GM21528 (cell line): ENCODE measurements around the gene DIO3.

Source experiments
- ATAC-seq: cut with Tn5 transposase; IDR thresholded peaks from one replicate; pipeline ENCODE4 v1.9.1; 2021; ENCODE audit warnings: mild to moderate bottlenecking, moderate library complexity; ENCODE audit not compliant: unreplicated experiment, low FRiP score

DIO3 gene

DNA sequence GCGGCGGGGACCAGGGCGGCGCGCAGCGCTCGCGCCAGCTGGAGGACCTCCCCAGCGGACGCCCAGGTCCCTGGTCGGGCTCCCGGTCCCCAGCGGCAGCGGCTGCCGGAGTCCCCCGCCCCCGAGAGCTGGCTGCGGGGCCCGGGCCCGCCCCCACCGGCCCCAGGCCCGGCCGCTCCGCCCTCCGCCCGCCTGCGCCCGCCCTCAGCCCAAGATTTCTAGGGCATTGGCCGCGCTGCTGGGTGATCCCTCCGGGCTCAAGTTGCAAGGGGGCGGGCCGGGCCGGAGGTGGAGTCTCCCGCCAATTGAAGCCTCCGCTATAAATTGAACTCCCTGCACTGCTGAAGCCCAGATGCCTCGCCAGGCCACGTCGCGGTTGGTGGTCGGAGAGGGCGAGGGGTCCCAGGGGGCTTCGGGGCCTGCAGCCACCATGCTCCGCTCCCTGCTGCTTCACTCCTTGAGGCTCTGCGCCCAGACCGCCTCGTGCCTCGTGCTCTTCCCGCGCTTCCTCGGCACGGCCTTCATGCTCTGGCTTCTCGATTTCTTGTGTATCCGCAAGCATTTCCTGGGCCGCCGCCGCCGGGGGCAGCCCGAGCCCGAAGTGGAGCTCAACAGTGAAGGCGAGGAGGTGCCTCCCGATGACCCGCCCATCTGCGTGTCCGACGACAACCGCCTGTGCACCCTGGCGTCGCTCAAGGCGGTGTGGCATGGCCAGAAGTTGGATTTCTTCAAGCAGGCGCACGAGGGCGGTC, at the start of gene DIO3:
DIO3 (plus strand) TSS at position 351 of the 752 bp plus-strand sequence.
- ATAC-seq, result no peak

- no peak for ATAC-seq
These were observed 49.5 kb upstream of the DIO3 start for GRCh38 chr14:101511620-101512375.

GRCh38 chr14:101512376-101512695, 49.0 kb upstream of the DIO3 start:
- no peak for ATAC-seq

DNA sequence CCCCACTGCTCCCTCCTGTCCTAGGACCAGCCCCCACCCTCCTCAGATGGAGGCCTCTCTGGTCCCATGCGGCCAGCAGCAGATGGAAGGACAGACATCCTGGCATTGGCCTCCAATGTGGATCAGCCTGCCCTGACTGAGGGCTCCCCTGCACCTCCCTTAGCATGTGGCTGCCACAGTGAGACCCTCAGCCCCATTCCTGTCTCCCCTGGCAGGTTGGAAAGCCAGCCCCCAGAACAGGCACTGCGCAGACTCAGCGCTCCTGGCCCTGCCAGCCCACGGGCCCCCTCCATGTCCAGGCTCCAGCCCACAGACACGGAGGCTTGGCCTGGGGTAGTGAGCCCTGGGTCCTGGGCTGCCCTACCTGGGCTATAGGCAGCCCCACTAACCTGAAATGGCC, 47.2 kb upstream of the DIO3 start:
- no peak for ATAC-seq

GRCh38 chr14:101516401-101516800, 44.9 kb upstream of the DIO3 start:
- no peak for ATAC-seq

- ATAC-seq, result no peak
These were observed 42.5 kb upstream of the DIO3 start for GRCh38 chr14:101518611-101519473.

- ATAC-seq, result no peak
These were observed 40.4 kb upstream of the DIO3 start for GRCh38 chr14:101520621-101521472.

- no peak for ATAC-seq
These were observed 39.8 kb upstream of the DIO3 start for GRCh38 chr14:101521473-101521915.

DNA sequence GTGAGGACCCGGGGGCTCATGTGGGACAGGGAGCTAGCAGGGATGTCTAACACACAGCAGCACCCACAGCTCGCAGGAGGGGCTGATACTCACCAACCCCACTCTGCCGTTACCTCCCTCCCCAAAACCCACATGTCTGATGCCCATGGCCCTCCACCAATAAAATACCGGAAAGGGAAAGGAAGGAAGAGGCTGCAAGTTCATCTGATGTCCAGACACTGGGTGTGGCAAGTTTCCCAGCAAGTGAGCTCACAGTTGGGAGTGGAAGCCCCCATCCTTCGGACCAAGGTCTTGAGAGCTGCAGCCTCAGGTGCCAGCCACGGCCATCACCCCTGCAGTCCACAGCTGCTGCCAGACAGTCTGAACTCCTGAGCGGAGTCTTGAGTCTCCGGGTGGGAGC, 39.3 kb upstream of the DIO3 start:
- ATAC-seq, result no peak

DNA sequence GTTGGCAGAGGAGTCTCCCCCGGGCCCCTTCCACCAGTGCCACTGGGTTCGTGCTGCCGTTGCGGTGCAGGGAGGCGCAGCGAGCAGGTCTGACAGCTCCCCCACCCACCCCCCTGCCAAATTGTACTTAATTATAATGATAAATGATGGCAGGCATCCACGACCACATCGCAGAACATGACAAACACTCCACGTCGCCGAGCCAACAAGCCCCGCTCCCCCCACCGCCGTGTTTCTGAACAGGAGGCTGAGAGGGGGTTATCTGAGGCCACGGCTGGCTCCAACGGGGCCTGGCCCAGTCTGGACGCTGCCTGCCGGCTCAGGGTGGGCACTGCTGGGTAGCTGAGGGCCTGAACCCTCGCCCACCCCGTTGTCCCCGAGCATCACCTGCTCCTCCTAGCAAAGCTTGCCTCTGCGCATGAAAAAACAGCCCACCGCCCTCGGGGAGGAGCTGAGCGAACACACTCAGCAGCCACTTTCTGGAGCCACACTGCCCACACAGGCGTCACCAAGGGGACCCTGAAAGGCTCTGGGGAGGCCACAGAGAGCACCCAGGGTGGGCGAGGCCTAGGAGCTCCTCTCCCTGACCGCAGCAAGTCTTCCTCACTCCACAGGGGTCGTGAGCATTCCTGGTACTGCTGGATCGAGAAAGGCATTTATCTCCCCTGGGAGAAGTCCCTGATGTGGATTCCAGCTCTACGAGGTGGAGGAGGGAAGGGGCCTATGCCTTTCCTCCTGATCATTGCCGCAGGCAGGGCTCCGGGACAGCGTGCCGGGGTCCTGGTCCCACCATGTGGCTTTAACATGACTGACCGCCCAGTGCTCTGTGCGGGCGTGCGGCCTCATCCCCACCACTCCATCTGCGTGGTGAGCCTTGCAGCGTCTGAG, 35.4 kb upstream of the DIO3 start:
- no peak for ATAC-seq

- no peak for ATAC-seq
These were observed 33.3 kb upstream of the DIO3 start for GRCh38 chr14:101527987-101528386.

DNA sequence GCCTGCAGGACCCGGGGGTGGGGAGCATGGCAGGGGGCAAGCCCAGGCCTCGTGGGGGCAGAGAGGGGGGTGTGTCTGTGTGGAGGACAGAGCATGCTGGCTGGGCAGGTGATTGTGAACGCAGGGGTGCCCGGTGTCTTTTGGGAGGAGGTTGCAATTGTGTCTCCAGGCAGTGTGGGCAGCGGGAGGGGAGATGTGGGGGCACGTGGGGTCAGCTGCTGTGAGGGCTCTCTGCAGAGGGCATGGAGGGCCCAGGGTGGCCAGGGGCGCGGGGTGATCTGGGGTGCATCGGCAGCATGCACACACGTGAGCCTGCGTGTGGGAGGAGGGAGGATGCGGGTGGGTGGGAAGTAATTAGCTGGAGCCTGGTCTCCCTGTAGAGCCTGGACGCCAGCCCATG, 32.2 kb upstream of the DIO3 start:
- ATAC-seq, result no peak

GRCh38 chr14:101534198-101534597, 27.1 kb upstream of the DIO3 start:
- ATAC-seq, result no peak

- no peak for ATAC-seq
These were observed 26.1 kb upstream of the DIO3 start for GRCh38 chr14:101535232-101535631.

- no peak for ATAC-seq
These were observed 25.5 kb upstream of the DIO3 start for GRCh38 chr14:101535701-101536207.

DNA sequence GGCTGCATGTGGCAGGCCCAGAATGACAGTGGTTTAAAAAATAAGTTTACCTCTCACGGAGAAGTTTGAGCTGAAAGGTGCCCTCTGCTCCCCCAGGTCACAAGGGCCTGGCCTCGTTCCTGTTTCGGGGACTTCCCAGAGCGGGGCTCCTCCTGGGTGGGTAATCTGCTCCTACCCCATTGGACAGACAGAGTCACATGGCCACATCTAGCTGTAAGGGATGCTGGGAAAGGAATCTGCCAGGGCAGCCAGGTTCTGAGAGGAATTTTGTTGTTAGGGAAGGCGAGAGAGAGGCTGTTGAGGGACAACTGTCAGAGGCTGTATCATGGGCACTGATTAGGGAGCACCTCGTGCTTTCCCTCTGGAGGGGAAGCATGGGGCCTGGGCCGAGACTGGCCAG, 24.0 kb upstream of the DIO3 start:
- no peak for ATAC-seq

DNA sequence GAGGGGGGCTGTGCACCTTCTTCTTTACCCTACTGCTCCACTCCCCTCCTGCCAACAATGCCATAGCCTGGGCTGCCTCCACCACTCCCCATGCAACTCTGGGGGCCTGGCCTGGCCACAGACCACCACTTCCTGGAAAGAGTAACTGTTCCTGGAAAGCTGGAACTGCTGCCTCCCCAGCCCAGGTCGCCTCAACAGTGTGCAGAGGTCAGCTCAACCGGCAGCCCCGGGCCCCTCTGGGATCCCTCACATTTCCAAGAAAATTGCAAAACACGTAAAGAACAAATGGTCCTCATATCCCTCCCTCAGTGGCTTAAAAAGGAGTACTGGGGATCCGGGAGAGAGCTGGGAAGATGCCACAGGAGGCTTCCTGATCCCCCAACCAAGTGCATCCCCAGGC, 22.4 kb upstream of the DIO3 start:
- no peak for ATAC-seq

DNA sequence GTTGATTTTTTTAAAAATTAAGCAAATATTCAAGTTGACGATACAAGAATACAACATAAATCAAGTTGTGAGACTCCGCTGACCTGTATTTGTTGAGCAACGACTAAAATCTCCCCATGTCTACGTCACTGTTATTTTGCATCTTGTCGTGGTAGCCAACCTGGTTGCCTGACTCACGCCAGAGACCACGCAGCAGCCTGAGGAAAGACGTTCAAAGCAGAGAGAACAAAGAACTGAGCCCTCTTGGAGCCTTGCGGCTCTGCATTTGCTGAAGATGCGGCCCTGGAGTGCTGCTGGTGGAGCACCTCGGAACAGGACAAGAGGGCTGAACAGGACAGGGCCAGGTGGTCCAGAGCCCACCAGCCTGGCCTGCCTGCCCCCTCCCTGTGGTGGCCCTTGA, 21.4 kb upstream of the DIO3 start:
- no peak for ATAC-seq
